K562 (cell line): Measurements from ENCODE around the gene CELA1. TPM values are rescaled to one million over a fixed set of nuclear protein-coding genes. Genes with fewer than 3 reads are reported as not detected.

Experiments
- ATAC-seq: fragments of 200-7000 bp; cut with Tn5 transposase; 3 replicates; pipeline ENCODE4 v1.9.1; 2020; ENCODE audit warnings: moderate library complexity
- BruUV-seq: library from RNA; stranded (reverse); fragments of 400-500 nt; replicated peaks from 2 replicates; lab custom pipeline; 2021; lab: Mats Ljungman, UMichigan
- CTCF ChIA-PET: fragments of 300-600 bp; formaldehyde crosslinking; extraction: SDS; loops from one replicate; lab custom pipeline; 2021; ENCODE audit warnings: low intra/inter-chr PET ratio; lab: Yijun Ruan, JAX
- POLR2A ChIA-PET: fragments of 300-600, 350-650 bp; sonication (Branson Sonifier 250); formaldehyde crosslinking; extraction: SDS; loops from one replicate; lab custom pipeline; 2021; ENCODE audit warnings: antibody characterized with exemption, inconsistent platforms; lab: Yijun Ruan, JAX
- DNase-seq, 4 experiments: peaks; one replicate each; pipeline versions ENCODE4 v3.0.0 to v3.0.0-alpha.2; 2011 to 2018; ENCODE audit warnings: low spot score in 3 of 4, mixed read lengths in 3 of 4; ENCODE audit errors: extremely low read depth in 1 of 4
- FAIRE-seq: peaks from 2 replicates; lab custom pipeline; 2011; peaks lifted over from hg19 to GRCh38; lab: Jason Lieb, UNC
- H2AFZ ChIP-seq: 2 replicates; pipeline ENCODE4 v1.6.0; 2011; ENCODE audit warnings: low read depth, low read length, control low read depth, inconsistent platforms
- H3K27ac ChIP-seq: fragments of 200-600 bp; 3 replicates; pipeline ENCODE4 v1.8.0; 2011; ENCODE audit warnings: low read depth, mild to moderate bottlenecking, control low read depth, inconsistent platforms, low read length, moderate library complexity, mixed read lengths; ENCODE audit errors: extremely low read depth
- H3K27me3 ChIP-seq, 2 experiments: fragments of 300-600 bp in 1 of 2; 2 replicates in 1 of 2; 3 replicates in 1 of 2; pipeline versions ENCODE4 v1.6.0 to v1.8.0; 2011; ENCODE audit warnings: inconsistent platforms in 2 of 2, low read length in 2 of 2, mild to moderate bottlenecking in 1 of 2, mixed read lengths in 1 of 2, moderate library complexity in 1 of 2; ENCODE audit not compliant: control insufficient read depth in 2 of 2, insufficient read depth in 2 of 2
- H3K36me3 ChIP-seq: fragments of 300-600 bp; 3 replicates; pipeline ENCODE4 v1.8.0; 2011; ENCODE audit warnings: mild to moderate bottlenecking, low read length, inconsistent platforms; ENCODE audit not compliant: control insufficient read depth, insufficient read depth
- H3K4me1 ChIP-seq, 2 experiments: fragments of 200-600 bp in 1 of 2; replicated peaks in 1 of 2; 2 replicates in 1 of 2; 3 replicates in 1 of 2; pipeline versions ENCODE4 v1.5.1 to v1.8.0; 2011; ENCODE audit warnings: inconsistent platforms in 2 of 2, low read length in 2 of 2, mild to moderate bottlenecking in 1 of 2, mixed read lengths in 1 of 2, moderate library complexity in 1 of 2; ENCODE audit not compliant: control insufficient read depth in 2 of 2, insufficient read depth in 2 of 2
- H3K4me2 ChIP-seq: 2 replicates; pipeline ENCODE4 v1.6.1; 2011; ENCODE audit warnings: low read length, control low read depth, inconsistent platforms, mixed read lengths; ENCODE audit not compliant: insufficient read depth
- H3K4me3 ChIP-seq: fragments of 200-600 bp; sonication (generic), shearing (Covaris generic); 2 replicates; pipeline ENCODE4 v1.5.1; 2016; ENCODE audit warnings: control low read depth, inconsistent platforms
- H3K79me2 ChIP-seq: fragments of 200-600 bp; 3 replicates; pipeline ENCODE4 v1.8.0; 2011; ENCODE audit warnings: low read length, inconsistent platforms; ENCODE audit not compliant: control insufficient read depth, insufficient read depth
- H3K9ac ChIP-seq, 2 experiments: 2 replicates each; pipeline versions ENCODE4 v1.6.0 to v1.6.1; 2011; ENCODE audit warnings: low read depth in 2 of 2, low read length in 2 of 2, control low read depth in 1 of 2, inconsistent platforms in 1 of 2, mild to moderate bottlenecking in 1 of 2, mixed read lengths in 1 of 2; ENCODE audit not compliant: insufficient read depth in 1 of 2
- H3K9me1 ChIP-seq: one replicate; pipeline ENCODE4 v1.6.0; 2011; ENCODE audit warnings: inconsistent platforms, mild to moderate bottlenecking, low read length, moderate library complexity; ENCODE audit not compliant: control insufficient read depth, insufficient read depth
- H3K9me3 ChIP-seq: replicated peaks from 2 replicates; pipeline ENCODE4 v1.5.1; 2011; ENCODE audit warnings: low read depth, low read length, inconsistent platforms; ENCODE audit not compliant: control insufficient read depth, insufficient read depth
- H4K20me1 ChIP-seq: replicated peaks from 2 replicates; pipeline ENCODE4 v1.6.1; 2011; ENCODE audit warnings: low read length, inconsistent platforms, mixed read lengths; ENCODE audit not compliant: control insufficient read depth, insufficient read depth
- MEF2A ChIP-seq: IDR thresholded peaks from 2 replicates; pipeline ENCODE4 v1.6.1; 2011; ENCODE audit warnings: low read depth, mild to moderate bottlenecking, low read length, moderate library complexity; ENCODE audit not compliant: control insufficient read depth
- whole genome bisulfite sequencing: fragments of 100-300 bp; shearing (Covaris generic); methylation state at CpG from one replicate; pipeline ENCODE4 v1.1.6; 2016; ENCODE audit warnings: low coverage, mixed read lengths; ENCODE audit not compliant: insufficient coverage; ENCODE audit errors: missing lambda C conversion rate; 5-methylcytosine and 5-hydroxymethylcytosine counted together
- in situ Hi-C: fragments of 300-500 bp; cut with MboI; formaldehyde crosslinking; loops from 4 replicates; pipeline ENCODE4 v1.15.0; 2018; ENCODE audit warnings: inconsistent platforms, mixed read lengths
- intact Hi-C: fragments of 100-400 bp; cut with micrococcal nuclease; formaldehyde crosslinking; loops from 2 replicates; pipeline ENCODE4 v1.14.2; 2022
- polyA plus RNA-seq, 8 experiments: library from polyadenylated mRNA; depleted of rRNA in 4 of 8; stranded (reverse) in 5 of 8; unstranded in 3 of 8; fragments of >200 nt; fragmentation: Nextera tagmentation in 2 of 8; fragmentation: Illumina TruSeq in 1 of 8; extraction: Ambion mirVana in 2 of 8; extraction: Trizol in 1 of 8; gene quantifications; 2 replicates each; pipeline versions ENCODE4 v1.2.1 to v1.2.3, GENCODE V29; 2011 to 2014; ENCODE audit warnings: inconsistent platforms in 1 of 8, missing spikeins in 1 of 8
- total RNA-seq, 7 experiments: library from RNA; depleted of rRNA in 6 of 7; stranded (reverse); fragments of >200 nt in 6 of 7; fragmentation: Illumina TruSeq in 2 of 7; extraction: Trizol in 2 of 7; gene quantifications; 2 replicates each; pipeline versions ENCODE4 v1.2.1 to v1.2.3, GENCODE V29; 2011 to 2021; ENCODE audit warnings: low replicate concordance in 1 of 7
- TF ChIP-seq, protein P1 (sequence below): IDR thresholded peaks from 2 replicates; pipeline ENCODE4 v1.6.1; 2016; ENCODE audit warnings: missing genetic modification characterization, missing compliant biosample characterization

The CELA1 gene
- total and polyA plus RNA-seq, 9 of the 15 experiments (the other 6 are each of a cell fraction or from before 2014, with no cell fraction given) = 0.06 to 0.27 (median 0.22) TPM; not detected in 6

DNA sequence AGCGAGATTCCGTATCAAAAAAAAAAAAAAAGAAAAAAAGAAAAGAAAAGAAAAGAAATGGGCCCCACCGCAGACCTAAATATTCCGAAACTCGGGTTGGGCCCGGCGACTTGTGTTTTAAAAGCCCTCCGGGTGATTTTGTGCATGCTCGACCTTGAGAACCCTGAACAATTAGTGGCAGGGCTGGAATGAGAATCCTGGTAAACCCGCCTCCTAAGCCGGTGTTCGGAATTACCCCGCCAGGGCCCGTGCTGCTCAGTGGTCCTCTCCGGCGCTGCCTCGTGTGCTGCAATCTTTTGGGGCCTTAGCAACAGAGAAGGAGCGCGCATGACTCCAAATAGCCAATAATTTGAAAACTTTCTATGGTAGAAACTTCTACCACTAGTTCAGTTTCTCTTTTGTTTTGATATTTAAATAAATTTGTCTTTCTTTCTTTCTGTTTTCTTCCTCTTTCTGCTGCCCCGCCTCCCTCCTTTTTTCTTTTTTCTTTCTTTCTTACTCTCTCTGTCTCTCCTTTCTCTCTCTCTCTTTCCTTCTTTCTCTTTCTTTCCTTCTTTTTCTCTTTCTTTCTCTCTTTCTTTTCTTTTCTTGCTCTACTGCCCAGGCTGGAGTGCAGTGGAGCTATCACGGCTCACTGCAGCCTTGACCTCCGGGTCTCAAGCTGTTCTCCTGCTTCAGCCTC, 46.2 kb upstream of the CELA1 start:
- WGBS = 94% methylated on average over 14 of the region's 22 CpGs
- Histone ChIP-seq H3K4me1 (peaks cover 41 to 50% of the 10 kb centered on the region in 2 experiments), H2AFZ (no peak overlapping the region), H3K9me3 (no peaks in the 10 kb centered on the region), H3K27ac (no peak overlapping the region), H3K9me1 (no peaks in the 10 kb centered on the region), H3K4me2 (no peak overlapping the region), H3K36me3 (no peaks in the 10 kb centered on the region), H3K27me3 (no peaks in the 10 kb centered on the region), H3K9ac (no peak overlapping the region), H3K79me2 (no peaks in the 10 kb centered on the region), H4K20me1 (no peaks in the 10 kb centered on the region), H3K4me3 (no peak overlapping the region)
- DNase-seq (peak in 1 of 4 experiments; percentile 5), FAIRE-seq (no peak), ATAC-seq (no peak)
- in situ Hi-C loops = no loop called here
- CTCF ChIA-PET = interaction anchor here (0.6 kb wide), 1 partner anchor 28 kb away, joined by 3 read pairs; no protein-coding TSS in a partner anchor
- POLR2A ChIA-PET = no interaction called here
- intact Hi-C loops = no loop called here
- no TSS peak for BruUV-seq
- no peak for TF ChIP-seq MEF2A
- TF ChIP-seq, protein P1, sequence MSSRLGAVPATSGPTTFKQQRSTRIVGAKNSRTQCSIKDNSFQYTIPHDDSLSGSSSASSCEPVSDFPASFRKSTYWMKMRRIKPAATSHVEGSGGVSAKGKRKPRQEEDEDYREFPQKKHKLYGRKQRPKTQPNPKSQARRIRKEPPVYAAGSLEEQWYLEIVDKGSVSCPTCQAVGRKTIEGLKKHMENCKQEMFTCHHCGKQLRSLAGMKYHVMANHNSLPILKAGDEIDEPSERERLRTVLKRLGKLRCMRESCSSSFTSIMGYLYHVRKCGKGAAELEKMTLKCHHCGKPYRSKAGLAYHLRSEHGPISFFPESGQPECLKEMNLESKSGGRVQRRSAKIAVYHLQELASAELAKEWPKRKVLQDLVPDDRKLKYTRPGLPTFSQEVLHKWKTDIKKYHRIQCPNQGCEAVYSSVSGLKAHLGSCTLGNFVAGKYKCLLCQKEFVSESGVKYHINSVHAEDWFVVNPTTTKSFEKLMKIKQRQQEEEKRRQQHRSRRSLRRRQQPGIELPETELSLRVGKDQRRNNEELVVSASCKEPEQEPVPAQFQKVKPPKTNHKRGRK = peak; percentile 92
